ENCODE measurements around the gene TMEM126B.
A peak's percentile ranks its signal among the peaks of the same experiment; 100 is the strongest.
"Not testable (repeated sequence)": the region's sequence is repeated elsewhere in the genome, so short reads cannot be mapped to it uniquely, and the experiment has no call there.

Gene TMEM126B

DNA sequence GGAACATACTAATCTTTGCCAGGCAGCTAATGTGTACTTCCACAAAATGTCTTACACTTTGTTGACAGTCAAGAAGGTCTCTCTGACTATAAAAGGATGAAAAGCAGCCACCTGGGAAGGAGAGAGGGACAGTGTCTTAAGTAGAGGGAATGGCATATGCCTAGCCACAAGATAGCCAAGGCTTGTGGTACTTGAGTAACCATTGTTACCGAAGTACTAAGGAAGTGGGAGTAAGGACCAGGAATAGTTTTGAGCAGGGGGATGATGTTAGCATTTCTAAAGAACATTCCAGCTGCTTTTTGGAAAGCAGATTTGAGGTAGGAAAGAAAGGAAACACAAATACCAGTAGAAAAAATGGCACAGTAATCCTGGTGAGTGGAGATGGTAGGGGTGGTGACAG lies 22.7 kb downstream of the TMEM126B start:
- no peak for DNase-seq

DNA sequence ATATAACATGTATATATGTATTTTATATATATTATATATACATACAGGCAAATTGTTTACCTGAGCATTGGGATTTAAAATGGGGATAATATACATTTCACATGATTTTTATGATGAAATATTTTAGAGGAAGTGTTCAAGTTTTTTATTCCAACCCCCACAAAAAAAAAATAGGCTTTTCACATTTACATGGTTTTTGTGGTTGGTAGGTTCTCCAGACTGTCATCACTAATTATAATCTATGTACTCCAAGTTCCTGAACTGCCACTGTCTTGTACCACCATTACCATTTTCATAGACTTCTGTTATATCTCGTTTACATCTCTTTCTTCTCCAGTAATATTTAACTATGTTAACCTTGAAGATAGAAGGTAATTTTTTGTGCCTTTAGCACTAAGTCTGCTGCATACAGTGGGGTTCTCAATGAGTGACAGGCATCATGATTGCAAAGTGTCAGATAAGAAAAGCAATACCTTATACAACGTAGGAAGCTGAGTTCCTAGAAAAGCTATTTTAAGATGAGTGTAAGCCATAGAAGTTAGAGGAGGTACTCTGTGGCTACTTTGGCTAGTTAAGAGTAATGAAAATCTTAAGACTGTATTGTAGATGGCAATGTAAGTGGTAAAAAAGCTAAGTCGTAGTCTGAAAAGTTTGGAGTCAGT lies 24.5 kb downstream of the TMEM126B start:
- DNase-seq, result no peak

DNA sequence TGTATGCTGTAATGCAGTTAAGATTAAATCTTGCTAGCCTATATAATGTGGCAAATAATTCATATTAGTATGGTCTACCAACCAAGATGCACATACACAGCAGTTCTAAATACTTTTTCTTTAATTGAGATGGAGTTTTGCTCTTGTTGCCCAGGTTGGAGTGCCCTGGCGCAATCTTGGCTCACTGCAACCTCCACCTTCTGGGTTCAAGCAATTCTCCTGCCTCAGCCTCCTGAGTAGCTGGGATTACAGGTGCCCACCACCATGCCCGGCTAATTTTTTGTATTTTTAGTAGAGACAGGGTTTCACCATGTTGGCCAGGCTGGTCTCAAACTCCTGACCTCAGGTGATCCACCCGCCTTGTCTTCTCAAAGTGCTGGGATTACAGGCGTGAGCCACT lies 25.9 kb downstream of the TMEM126B start:
- not testable (repeated sequence) for DNase-seq

DNA sequence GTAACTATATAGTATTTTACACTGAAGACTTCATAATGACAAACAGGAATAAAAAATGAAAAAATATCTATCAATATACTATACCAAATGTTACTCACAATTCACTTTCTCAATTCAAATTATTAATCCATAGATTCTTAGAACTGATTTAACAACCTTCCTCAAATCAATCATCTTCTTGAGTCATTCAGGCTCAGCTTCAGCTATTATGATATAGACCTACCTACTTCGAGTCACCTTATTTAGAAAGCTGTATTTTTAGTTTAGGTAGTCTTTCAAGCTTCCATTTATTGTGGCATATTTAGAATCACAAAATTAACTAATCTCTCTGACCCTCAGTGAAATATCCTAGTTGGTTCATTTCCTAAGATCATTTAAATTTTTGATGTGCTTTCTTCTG lies 28.4 kb downstream of the TMEM126B start:
- DNase-seq, result no peak

DNA sequence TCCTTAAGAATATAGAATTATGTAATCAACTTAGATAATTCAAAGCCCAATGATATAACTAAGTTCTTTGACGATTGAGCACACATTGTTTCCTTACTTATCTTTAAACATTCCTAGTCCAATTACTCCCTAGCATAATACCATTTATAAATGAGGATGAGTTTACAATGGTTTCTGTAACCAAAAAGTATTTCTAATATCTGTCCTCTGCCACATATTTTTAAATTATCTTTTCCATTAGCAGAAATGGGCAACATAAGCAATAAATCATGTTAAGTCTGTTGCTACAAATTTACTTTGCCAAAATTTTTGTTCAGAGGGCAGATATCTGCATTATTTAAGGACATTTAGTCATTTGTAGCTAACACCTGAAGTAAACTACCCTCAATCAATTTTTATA lies 29.8 kb downstream of the TMEM126B start:
- no peak for DNase-seq

GRCh38 chr11:85661972-85662664 lies 33.7 kb downstream of the TMEM126B start:
- DNase-seq, result no peak

DNA sequence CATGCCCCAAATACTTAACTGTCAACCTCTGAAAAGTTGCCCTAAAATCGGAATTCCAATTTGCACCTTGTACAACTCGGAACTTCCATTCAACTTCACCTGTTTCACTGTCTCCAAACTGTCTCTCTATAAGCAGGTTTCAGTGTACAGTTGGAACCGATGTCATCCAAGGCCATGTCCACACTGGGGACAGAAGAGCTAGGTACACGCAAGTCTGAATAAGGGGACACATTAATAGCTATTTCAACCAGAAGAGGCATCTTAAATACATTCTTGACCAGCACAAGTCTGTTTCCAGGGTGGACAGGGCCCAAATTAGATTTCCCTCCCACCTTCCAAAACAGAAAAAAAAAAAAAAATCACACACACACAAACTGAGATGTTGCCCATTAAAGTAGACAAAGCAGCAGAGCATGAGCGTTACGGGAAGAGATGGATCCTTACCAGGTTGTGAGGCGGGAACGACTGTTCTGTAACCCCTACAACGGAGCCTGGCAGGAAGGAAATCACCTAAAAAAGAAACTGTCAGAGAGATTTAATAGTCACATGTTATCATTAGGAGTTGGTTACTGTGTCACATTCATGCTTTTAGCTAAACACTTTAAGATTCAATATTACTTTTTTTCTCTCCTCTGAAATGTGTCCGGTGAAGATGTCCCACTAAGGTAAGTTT lies 34.8 kb downstream of the TMEM126B start:
- DNase-seq, result no peak

DNA sequence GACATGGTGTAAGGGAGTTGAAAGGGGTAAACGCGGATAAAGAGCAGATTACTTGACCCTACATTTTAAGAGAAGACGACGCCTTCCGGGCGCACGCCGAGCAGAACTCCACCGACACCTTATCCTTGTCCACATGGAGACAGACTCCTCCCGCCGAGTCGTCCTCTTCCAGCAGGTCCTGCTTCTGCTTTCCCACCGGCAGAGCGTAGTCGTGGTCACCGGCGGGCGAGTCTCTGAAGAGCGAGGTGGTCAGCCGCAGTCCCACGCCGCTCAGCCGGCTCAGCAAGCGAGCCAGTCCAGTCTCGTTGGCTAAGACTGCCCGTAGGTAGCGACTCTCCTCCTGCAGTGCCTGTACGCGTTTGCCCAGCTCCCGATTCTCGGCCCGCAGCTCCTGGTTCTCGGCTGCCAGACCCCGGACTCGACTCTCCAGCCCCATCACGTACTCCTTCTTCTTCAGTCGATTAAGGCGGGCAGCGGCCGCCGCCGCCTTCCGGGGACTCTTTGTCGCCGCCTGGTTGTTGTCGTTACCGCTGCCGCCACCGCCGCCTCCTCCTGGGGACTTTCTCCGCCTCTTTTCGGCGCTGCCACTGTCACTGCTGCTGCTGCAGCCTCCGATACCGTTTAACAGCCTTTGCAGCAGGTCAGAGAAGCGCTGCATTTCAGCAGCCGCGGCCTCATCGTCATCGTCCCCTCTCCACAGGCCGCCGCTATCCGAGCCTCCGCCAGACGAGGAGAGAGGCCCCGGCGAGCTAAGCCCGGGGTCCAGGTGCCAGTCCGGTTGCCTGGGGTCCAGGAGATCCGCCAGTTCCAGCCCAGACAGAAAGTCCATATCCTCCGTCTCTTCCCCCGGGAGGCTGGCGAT lies 35.6 kb downstream of the TMEM126B start:
- DNase-seq, result peak; percentile 85 to 87

GRCh38 chr11:85664615-85665481 lies 36.5 kb downstream of the TMEM126B start, which contains the start of gene CREBZF:
TSS of gene CREBZF (minus strand) at chr11:85665129. CDS start at chr11:85664875, 254 bp downstream.
- peak; percentile 94 to 97 for DNase-seq

- DNase-seq, result no peak
Observed at GRCh38 chr11:85665733-85666132, 37.3 kb downstream of the TMEM126B start.

DNA sequence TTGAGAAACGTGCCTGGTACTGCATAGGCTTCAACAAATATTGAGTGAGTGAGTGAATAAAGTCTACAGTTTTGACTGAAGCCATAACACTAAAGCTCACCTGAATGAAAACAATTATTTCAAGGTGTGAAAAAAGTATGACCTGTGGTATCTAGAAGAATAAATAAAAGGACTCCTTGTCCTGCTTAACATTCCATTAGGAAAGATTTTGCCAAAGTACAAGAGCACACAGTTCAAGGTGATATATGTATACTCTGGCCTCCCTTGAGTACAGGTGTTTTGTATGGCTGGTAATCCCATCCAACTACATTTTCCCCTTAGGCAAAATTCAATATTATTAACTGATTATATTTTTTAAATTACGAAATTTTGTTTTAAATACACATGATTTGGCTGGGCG lies 38.3 kb downstream of the TMEM126B start:
- DNase-seq, result no peak

- DNase-seq, result no peak
Observed at GRCh38 chr11:85668157-85668556, 39.8 kb downstream of the TMEM126B start.

DNA sequence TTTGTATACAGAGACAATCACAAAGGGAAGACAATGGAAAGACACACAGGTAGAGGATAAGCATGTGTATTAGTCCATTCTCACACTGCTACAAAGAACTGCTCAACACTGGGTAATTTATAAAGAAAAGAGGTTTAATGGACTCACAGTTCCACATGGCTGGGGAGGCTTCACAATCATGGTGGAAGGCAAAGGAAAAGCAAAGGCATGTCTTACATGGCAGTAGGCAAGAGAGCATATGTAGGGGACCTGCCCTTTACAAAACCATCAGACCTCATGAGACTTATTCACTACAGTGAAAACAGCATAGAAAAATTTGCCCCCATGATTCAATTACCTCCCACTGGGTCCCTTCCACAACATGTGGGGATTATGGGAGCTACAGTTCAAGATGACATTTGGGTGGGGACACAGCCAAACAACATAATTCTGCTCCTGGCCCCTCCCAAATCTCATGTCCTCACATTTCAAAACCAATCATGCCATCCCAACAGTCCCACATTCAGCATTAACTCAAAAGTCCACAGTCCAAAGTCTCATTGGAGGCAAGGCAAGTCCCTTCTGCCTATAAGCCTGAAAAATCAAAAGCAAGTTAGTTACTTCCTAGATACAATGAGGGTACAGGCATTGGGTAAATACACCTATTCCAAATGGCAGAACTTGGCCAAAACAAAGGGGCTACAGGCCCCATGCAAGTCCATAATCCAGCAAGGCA lies 42.7 kb downstream of the TMEM126B start:
- not testable (repeated sequence) for DNase-seq

DNA sequence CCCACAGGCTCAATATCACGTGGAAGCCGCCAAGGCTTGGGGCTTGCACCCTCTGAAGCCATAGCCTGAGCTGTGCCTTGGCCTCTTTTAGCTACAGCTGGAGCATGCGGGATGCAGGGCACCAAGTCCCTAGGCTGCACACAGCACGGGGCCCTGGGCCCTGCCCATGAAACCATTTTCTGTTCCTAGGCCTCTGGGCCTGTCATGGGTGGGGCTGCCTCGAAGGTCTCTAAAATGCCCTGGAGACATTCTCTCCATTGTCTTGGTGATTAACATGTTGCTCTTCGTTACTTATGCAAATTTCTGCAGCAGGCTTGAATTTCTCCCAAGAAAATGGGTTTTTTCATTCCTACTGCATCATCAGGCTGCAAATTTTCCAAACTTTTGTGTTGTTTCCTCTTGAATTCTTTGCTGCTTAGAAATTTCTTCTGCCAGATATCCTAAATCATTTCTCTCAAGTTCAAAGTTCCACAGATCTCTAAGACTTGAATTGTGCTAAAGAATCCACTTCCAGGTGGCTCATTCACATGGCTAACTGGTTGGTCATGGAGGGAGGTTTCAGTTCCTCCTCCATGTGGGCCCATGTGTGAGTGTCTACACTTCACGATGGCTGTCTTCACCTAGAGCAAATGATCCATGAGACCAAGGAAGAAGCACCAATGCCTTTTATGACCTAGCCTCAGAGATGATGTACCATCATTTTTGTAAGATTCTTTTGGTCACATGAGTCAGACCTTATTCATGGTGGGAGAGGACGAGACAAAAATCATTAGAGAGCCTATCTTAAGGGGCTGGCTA lies 43.9 kb downstream of the TMEM126B start:
- DNase-seq, result no peak

GRCh38 chr11:85673393-85673792 lies 45.0 kb downstream of the TMEM126B start:
- DNase-seq, result no peak

GRCh38 chr11:85679576-85679975 lies 51.2 kb downstream of the TMEM126B start:
- no peak for DNase-seq

DNA sequence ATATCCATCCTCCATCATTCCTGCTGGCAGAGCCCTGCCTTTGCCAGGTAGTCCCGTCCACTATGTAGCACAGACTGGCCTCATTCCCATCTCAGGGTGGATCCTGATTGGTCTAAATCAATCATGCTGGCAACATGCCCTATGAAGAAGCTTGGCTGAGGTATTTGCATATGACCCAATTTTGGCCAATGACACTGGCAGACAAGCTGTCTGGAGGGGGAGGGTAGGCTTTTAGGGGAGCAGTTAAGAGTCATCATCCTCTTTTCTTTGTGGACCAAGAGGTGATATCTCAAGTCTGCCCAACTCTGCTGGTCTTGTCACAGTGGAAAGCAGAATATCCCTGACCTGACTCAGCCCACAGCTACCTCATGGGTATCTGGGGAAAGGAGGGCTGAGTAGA lies 52.5 kb downstream of the TMEM126B start:
- no peak for DNase-seq

GRCh38 chr11:85682330-85683305 lies 54.2 kb downstream of the TMEM126B start:
- peak; percentile 70 to 73 for DNase-seq
